Tibial artery (tissue), 4 donors: ENCODE measurements around the gene HRH1.

Experiments used
- DNase-seq, 2 donors: peaks; one replicate each; pipeline ENCODE4 v3.0.0-alpha.2; 2019
- H3K27ac ChIP-seq, 2 donors: fragments of 200-600 bp; sonication (generic) in 1 of 2; 1 replicate in 1 of 2; 2 replicates in 1 of 2; pipeline ENCODE4 v1.5.1; 2018 to 2019; ENCODE audit warnings: mild to moderate bottlenecking in 1 of 2
- H3K27me3 ChIP-seq, 2 donors: fragments of 200-600 bp; sonication (generic) in 1 of 2; one replicate each; pipeline versions ENCODE4 v1.5.1 to v1.6.0; 2016 to 2019
- H3K36me3 ChIP-seq, 3 donors: fragments of 200-600 bp; sonication (generic) in 2 of 3; one replicate each; pipeline ENCODE4 v1.5.1; 2016 to 2019; ENCODE audit warnings: mild to moderate bottlenecking in 2 of 3
- H3K4me1 ChIP-seq, 4 donors: fragments of 200-600 bp; sonication (generic) in 2 of 4; 1 replicate in 3 of 4; 2 replicates in 1 of 4; pipeline ENCODE4 v1.5.1; 2016 to 2019
- H3K4me3 ChIP-seq, 2 donors: fragments of 200-600 bp; sonication (generic) in 1 of 2; 1 replicate in 1 of 2; 2 replicates in 1 of 2; pipeline ENCODE4 v1.5.1; 2018 to 2019; ENCODE audit warnings: mild to moderate bottlenecking in 2 of 2
- H3K9me3 ChIP-seq, 3 donors: fragments of 200-600 bp; sonication (generic) in 1 of 3; one replicate each; pipeline ENCODE4 v1.5.1; 2016 to 2019
- intact Hi-C: fragments of 100-400 bp; cut with DNase I; formaldehyde crosslinking; loops from one replicate; pipeline ENCODE4 v1.15.0; 2023; ENCODE audit warnings: low total_unique reads
- TF ChIP-seq, protein P1 (sequence below), 2 experiments: fragments of 200-600 bp in 1 of 2; fragments of 450-650 bp in 1 of 2; IDR thresholded peaks; one replicate each; pipeline ENCODE4 v1.5.1; 2017 to 2019; ENCODE audit warnings: antibody characterized with exemption in 2 of 2, mild to moderate bottlenecking in 1 of 2, moderate library complexity in 1 of 2

The HRH1 gene

DNA sequence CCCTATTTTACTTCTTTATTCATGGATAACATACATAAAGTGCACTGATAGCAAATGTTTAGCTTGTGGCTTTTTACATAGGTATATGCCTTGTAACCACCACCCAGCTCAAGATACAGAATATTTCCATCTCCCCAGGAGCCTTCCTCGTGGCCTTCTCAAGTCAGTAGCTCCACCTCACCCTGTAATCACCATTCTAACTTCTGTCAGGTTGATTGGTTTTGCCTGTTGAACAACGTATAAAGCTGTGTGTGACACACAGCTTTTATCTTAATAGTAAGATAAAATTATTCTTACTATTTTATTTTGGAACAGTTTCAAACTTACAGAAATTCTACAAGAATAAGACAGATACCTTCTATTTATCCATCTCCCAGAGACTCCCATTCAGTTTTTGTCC is 131.2 kb downstream of the HRH1 start:
- DNase-seq = no peak
- peaks cover 0 to 38% (median 31%) of the 10 kb centered on the region in 4 donors for H3K4me1 ChIP-seq
- no peak overlapping the region for H3K4me3 ChIP-seq
- peaks cover 4 to 28% (median 12%) of the 10 kb centered on the region in 3 donors for H3K36me3 ChIP-seq
- H3K27ac ChIP-seq = no peak overlapping the region
- no peaks in the 10 kb centered on the region for H3K9me3 ChIP-seq
- intact Hi-C loops = no loop called here
- no peaks in the 10 kb centered on the region for H3K27me3 ChIP-seq
- TF ChIP-seq, protein P1, sequence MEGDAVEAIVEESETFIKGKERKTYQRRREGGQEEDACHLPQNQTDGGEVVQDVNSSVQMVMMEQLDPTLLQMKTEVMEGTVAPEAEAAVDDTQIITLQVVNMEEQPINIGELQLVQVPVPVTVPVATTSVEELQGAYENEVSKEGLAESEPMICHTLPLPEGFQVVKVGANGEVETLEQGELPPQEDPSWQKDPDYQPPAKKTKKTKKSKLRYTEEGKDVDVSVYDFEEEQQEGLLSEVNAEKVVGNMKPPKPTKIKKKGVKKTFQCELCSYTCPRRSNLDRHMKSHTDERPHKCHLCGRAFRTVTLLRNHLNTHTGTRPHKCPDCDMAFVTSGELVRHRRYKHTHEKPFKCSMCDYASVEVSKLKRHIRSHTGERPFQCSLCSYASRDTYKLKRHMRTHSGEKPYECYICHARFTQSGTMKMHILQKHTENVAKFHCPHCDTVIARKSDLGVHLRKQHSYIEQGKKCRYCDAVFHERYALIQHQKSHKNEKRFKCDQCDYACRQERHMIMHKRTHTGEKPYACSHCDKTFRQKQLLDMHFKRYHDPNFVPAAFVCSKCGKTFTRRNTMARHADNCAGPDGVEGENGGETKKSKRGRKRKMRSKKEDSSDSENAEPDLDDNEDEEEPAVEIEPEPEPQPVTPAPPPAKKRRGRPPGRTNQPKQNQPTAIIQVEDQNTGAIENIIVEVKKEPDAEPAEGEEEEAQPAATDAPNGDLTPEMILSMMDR (IDR thresholded peaks at IDR 0.05) = no peak

- TF ChIP-seq, protein P1 (IDR thresholded peaks at IDR 0.05) = no peak
- peak overlapping the region; percentile 14 to 54 for H3K27ac ChIP-seq
- no peaks in the 10 kb centered on the region for H3K27me3 ChIP-seq
- DNase-seq = no peak
- no peaks in the 10 kb centered on the region for H3K9me3 ChIP-seq
- H3K36me3 ChIP-seq = peaks cover 4 to 16% (median 7%) of the 10 kb centered on the region in 3 donors
- H3K4me3 ChIP-seq = no peak overlapping the region
- peaks cover 0 to 40% (median 33%) of the 10 kb centered on the region in 4 donors for H3K4me1 ChIP-seq
- intact Hi-C loops = no loop called here
Measured at GRCh38 chr3:11287404-11287803, 133.1 kb downstream of the HRH1 start.

GRCh38 chr3:11288021-11288491 is 133.8 kb downstream of the HRH1 start:
- TF ChIP-seq, protein P1 (IDR thresholded peaks at IDR 0.05) = no peak
- Histone ChIP-seq H3K4me3 (no peak overlapping the region), H3K9me3 (no peaks in the 10 kb centered on the region), H3K4me1 (peaks cover 0 to 40% (median 33%) of the 10 kb centered on the region in 4 donors), H3K27ac (peak overlapping the region; percentile 48 to 54), H3K27me3 (no peaks in the 10 kb centered on the region), H3K36me3 (peaks cover under 1 to 9% (median 4%) of the 10 kb centered on the region in 3 donors)
- intact Hi-C loops = no loop called here
- no peak for DNase-seq

DNA sequence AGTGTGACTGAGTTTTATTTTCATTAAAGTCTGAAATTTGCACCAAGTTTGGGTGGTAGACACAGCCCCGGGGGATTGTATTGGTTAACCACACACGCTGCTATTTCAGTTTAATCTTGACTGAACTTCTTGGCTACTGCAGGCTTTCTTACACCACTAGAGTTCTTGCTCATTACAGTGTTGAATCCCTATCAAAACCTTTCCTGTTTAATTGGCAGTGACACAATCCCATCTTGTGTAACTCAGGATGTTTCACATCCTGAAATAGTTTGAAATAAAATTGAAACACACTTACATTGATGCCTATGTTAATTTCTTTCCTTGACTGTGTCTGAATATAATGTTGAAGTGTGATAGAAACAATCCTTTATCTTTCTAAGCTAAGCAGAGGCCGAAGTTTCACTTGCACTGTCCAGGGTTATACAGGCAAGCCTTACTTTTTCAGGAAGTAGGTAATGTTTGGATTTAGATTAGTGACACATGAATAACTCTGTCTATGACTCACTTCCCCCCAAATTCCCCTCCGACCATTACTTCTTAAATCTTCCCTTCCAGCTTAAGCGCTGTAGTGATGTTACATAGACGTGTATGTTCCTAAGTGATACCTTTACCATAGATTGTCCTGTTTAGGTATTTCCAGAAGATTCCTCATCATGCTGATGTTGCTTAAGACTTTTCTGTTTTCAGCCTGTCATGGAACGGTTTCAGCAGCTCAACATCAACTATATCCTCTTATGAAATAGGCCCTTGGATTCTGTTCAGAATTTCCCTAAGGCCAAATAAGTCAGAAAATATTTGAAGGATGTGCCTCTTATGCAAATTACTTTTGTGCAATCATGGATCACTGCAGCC is 134.7 kb downstream of the HRH1 start:
- peaks cover 0 to 4% (median 0%) of the 10 kb centered on the region in 3 donors for H3K36me3 ChIP-seq
- TF ChIP-seq, protein P1 (IDR thresholded peaks at IDR 0.05) = no peak
- intact Hi-C loops = no loop called here
- no peak overlapping the region for H3K4me3 ChIP-seq
- peaks cover 0 to 40% (median 33%) of the 10 kb centered on the region in 4 donors for H3K4me1 ChIP-seq
- peak overlapping the region; percentile 48 to 54 for H3K27ac ChIP-seq
- H3K9me3 ChIP-seq = no peaks in the 10 kb centered on the region
- H3K27me3 ChIP-seq = no peaks in the 10 kb centered on the region
- DNase-seq = peak in 1 of 2 donors; percentile 40

GRCh38 chr3:11289864-11290263 is 135.6 kb downstream of the HRH1 start:
- intact Hi-C loops = no loop called here
- Histone ChIP-seq H3K4me1 (peaks cover 0 to 40% (median 33%) of the 10 kb centered on the region in 4 donors), H3K9me3 (no peaks in the 10 kb centered on the region), H3K36me3 (peaks cover 0 to 4% (median 0%) of the 10 kb centered on the region in 3 donors), H3K4me3 (no peak overlapping the region), H3K27me3 (no peaks in the 10 kb centered on the region), H3K27ac (peak overlapping the region in 1 of 2 donors; percentile 54)
- TF ChIP-seq, protein P1 (IDR thresholded peaks at IDR 0.05) = no peak
- no peak for DNase-seq
